GM12875 (cell line): Measurements from ENCODE around the gene RBM10.

ENCODE experiments used
- H3K4me3 ChIP-seq: one replicate; pipeline ENCODE4 v1.5.1; 2011; ENCODE audit warnings: low read depth, low read length, control low read depth
- CTCF ChIP-seq: IDR thresholded peaks from 2 replicates; pipeline ENCODE4 v1.5.1; 2011; ENCODE audit warnings: low read depth, mild to moderate bottlenecking, control low read depth, inconsistent platforms, low read length, moderate library complexity, borderline replicate concordance; ENCODE audit not compliant: insufficient read depth

RBM10 gene

GRCh38 chrX:47228550-47229270, 83.7 kb downstream of the RBM10 start:
- no peak for TF ChIP-seq CTCF
- H3K4me3 ChIP-seq, result no peak overlapping the region

- no peak overlapping the region for H3K4me3 ChIP-seq
- no peak for TF ChIP-seq CTCF
Observed at GRCh38 chrX:47229427-47229826, 84.4 kb downstream of the RBM10 start.

GRCh38 chrX:47230136-47230868, 85.3 kb downstream of the RBM10 start:
- no peak for TF ChIP-seq CTCF
- H3K4me3 ChIP-seq, result no peak overlapping the region

- no peak overlapping the region for H3K4me3 ChIP-seq
- no peak for TF ChIP-seq CTCF
Observed at GRCh38 chrX:47231167-47231566, 86.1 kb downstream of the RBM10 start.

GRCh38 chrX:47232197-47232802, 87.3 kb downstream of the RBM10 start:
- peak overlapping the region; percentile 72 for H3K4me3 ChIP-seq
- TF ChIP-seq CTCF, result no peak

GRCh38 chrX:47232803-47233332, 87.8 kb downstream of the RBM10 start, which contains the start of gene USP11:
TSS of gene USP11 (plus strand) at chrX:47233009. CDS start at chrX:47233044, 35 bp downstream.
- H3K4me3 ChIP-seq, result peak within 1 kb of the TSS; percentile 72
- no peak for TF ChIP-seq CTCF
